Motor neuron (in vitro differentiated cells): ENCODE measurements around the gene AOPEP. TPM values are rescaled to one million over a fixed set of nuclear protein-coding genes. Genes with fewer than 3 reads are reported as not detected.
A peak's percentile ranks its signal among the peaks of the same experiment; 100 is the strongest.
"Not testable (repeated sequence)": the region's sequence is repeated elsewhere in the genome, so short reads cannot be mapped to it uniquely, and the experiment has no call there.

ENCODE experiments used
- ATAC-seq, 8 experiments: fragments of 200-7000 bp; cut with Tn5 transposase; replicated peaks in 6 of 8; 2 replicates each; pipeline ENCODE4 v1.8.0; 2021; ENCODE audit warnings: mild to moderate bottlenecking in 8 of 8, moderate library complexity in 8 of 8
- H3K27ac ChIP-seq, 2 donors: fragments of 250-450 bp; sonication (Bioruptor Pico); 2 replicates each; pipeline ENCODE4 v1.9.0; 2021; ENCODE audit warnings: antibody characterized with exemption in 2 of 2, mild to moderate bottlenecking in 2 of 2, moderate library complexity in 1 of 2
- H3K4me1 ChIP-seq, 2 donors: fragments of 250-450 bp; sonication (Bioruptor Pico); replicated peaks in 1 of 2; 2 replicates each; pipeline ENCODE4 v1.6.1; 2021; ENCODE audit warnings: antibody characterized with exemption in 2 of 2, mild to moderate bottlenecking in 2 of 2, moderate library complexity in 1 of 2
- H3K4me3 ChIP-seq, 5 donors: fragments of 250-450 bp; sonication (Bioruptor Pico); 2 replicates each; pipeline ENCODE4 v1.9.0; 2021; ENCODE audit warnings: antibody characterized with exemption in 5 of 5, mild to moderate bottlenecking in 5 of 5, moderate library complexity in 4 of 5
- WGBS, 10 experiments: fragments of 450-650 bp; shearing (Covaris generic); methylation state at CpG; one replicate each; pipeline ENCODE4 v1.0.0; 2022; 5-methylcytosine and 5-hydroxymethylcytosine counted together
- in situ Hi-C, 9 experiments: fragments of 400-800 bp; cut with MboI; loops; one replicate each; pipeline ENCODE4 v1.15.0; 2021; ENCODE audit warnings: low sequenced_read_pairs in 9 of 9, low pct_unique_long_range_greater_than_20kb in 2 of 9; ENCODE audit not compliant: unreplicated experiment in 9 of 9
- total RNA-seq, 8 experiments: library from RNA; unstranded; fragments of 300-600 nt; gene quantifications; 2 replicates each; pipeline versions ENCODE4 v1.2.3 to v1.2.4, GENCODE V29; 2022

AOPEP gene
- total RNA-seq, 8 experiments from 2014 or later, result 8.0 to 152 (median 16.8) TPM

- peak in 2 of 8 experiments; percentile 12 to 71 for ATAC-seq
- in situ Hi-C loops, result no loop called here
- no peak overlapping the region for H3K4me3 ChIP-seq
- WGBS, 10 experiments, result 50 to 100% (median 84%) methylated on average over 2 to 8 of the region's 8 CpGs
- H3K4me1 ChIP-seq, result peaks cover 26 to 38% of the 10 kb centered on the region in 2 donors
- H3K27ac ChIP-seq, result no peak overlapping the region
Observed at GRCh38 chr9:94952565-94953373, 226.3 kb downstream of the AOPEP start.

DNA sequence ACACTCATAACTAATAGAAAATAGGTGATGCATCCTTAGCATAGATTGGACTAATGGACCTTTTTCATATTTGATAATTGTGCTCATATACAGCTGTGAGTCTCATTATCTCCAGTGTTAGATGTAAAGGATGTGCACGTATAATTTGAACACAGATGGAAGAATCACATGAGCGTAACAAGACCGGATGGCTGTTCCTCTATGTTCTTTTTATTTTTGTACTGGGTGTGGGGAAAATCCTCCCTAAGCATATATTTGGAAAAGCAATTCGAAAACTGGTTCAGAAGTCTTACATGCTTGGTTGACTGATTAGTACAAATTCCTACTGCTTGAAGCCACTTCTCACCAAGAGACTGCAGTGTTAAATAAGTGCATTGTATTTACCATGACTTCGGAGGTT, 230.2 kb downstream of the AOPEP start:
- Histone ChIP-seq H3K4me3 (no peak overlapping the region), H3K27ac (no peak overlapping the region), H3K4me1 (peaks cover 0 to 8% of the 10 kb centered on the region in 2 donors)
- ATAC-seq, result no peak
- in situ Hi-C loops, result no loop called here
- WGBS, 10 experiments, result 81 to 100% (median 95%) methylated on average over 2 to 5 of the region's 5 CpGs

GRCh38 chr9:94960964-94961363, 234.5 kb downstream of the AOPEP start:
- in situ Hi-C loops, result no loop called here
- WGBS, 10 experiments, result 87 to 100% (median 100%) methylated on average over 1 to 5 of the region's 5 CpGs; no CpG with 5 or more reads in 5 of the 10 experiments
- H3K4me1 ChIP-seq, result no peaks in the 10 kb centered on the region
- H3K4me3 ChIP-seq, result no peak overlapping the region
- no peak for ATAC-seq
- no peak overlapping the region for H3K27ac ChIP-seq

DNA sequence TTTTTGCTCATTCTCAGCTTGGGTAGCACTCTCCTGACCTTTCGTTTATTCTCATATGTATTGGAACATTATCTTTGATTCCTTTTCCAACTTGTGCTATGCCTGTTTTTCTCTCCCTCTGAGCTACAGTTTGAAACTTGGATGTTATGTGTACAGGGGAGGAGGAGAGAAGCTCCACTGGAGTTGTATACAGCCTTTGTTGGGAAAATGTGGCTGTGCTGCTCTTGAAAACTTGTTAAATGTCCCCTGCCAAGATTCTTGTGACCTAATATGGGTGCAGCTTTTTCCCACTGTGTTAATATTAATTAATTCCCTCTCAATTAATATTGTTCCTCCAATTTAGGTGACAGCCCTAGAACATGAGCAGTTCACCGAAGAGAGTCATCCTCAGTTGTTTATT, 235.4 kb downstream of the AOPEP start:
- Histone ChIP-seq H3K4me3 (no peak overlapping the region), H3K27ac (no peak overlapping the region), H3K4me1 (no peaks in the 10 kb centered on the region)
- 90 to 100% (median 100%) methylated on average over 1 to 2 of the region's 2 CpGs for WGBS, 10 experiments
- in situ Hi-C loops, result no loop called here
- no peak for ATAC-seq

DNA sequence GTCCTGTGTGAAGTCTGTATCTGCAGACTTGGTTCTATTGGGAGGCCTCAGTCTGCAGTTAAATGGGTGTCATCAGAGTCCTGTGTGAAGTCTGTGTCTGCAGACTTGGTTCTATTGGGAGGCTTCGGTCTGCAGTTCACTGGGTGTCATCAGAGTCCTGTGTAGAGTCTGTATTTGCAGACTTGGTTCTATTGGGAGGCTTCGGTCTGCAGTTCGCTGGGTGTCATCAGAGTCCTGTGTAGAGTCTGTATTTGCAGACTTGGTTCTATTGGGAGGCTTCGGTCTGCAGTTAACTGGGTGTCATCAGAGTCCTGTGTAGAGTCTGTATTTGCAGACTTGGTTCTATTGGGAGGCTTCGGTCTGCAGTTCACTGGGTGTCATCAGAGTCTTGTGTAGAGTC, 239.1 kb downstream of the AOPEP start:
- H3K4me1 ChIP-seq, H3K4me3 ChIP-seq, in situ Hi-C loops, ATAC-seq, H3K27ac ChIP-seq: not testable (repeated sequence)
- 100% methylated on average over 1 to 3 of the region's 5 CpGs; no CpG with 5 or more reads in 6 of the 10 experiments for WGBS, 10 experiments

- H3K4me1 ChIP-seq, H3K27ac ChIP-seq, ATAC-seq, in situ Hi-C loops, H3K4me3 ChIP-seq: not testable (repeated sequence)
- 100% methylated on average over 1 of the region's 3 CpGs; no CpG with 5 or more reads in 6 of the 10 experiments for WGBS, 10 experiments
Observed at GRCh38 chr9:94966046-94966445, 239.5 kb downstream of the AOPEP start.

DNA sequence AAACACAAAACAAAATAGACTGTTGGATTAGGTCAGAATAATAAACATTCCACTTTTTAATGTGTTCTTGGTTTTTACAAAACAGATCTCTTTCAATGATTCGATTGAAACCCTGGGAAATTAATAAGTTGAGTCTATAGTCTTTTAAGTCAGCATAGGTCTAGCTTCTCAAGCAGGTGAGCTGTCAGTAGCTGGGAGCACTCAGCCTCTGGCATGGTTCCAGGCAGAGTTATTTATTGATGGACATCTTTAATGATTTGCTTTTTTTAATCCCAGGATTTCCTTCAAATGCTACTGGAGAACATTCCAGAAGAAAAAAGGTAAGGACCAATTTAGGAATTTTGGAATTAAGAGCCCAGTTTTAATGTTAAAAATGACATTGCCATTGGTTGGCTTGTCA, 241.0 kb downstream of the AOPEP start:
- H3K4me3 ChIP-seq, result no peak overlapping the region
- in situ Hi-C loops, result no loop called here
- H3K4me1 ChIP-seq, result peaks cover 6 to 12% of the 10 kb centered on the region in 2 donors
- WGBS, 10 experiments, result 60 to 100% (median 83%) methylated on average over 1 of the region's 1 CpG; no CpG with 5 or more reads in 3 of the 10 experiments
- no peak overlapping the region for H3K27ac ChIP-seq
- no peak for ATAC-seq

GRCh38 chr9:94971378-94972131, 245.1 kb downstream of the AOPEP start:
- H3K4me3 ChIP-seq, result no peak overlapping the region
- H3K4me1 ChIP-seq, result peaks cover 12% of the 10 kb centered on the region in 2 donors
- 0 to 100% (median 87%) methylated on average over 1 to 11 of the region's 13 CpGs; no CpG with 5 or more reads in 2 of the 10 experiments for WGBS, 10 experiments
- in situ Hi-C loops, result no loop called here
- no peak overlapping the region for H3K27ac ChIP-seq
- ATAC-seq, result peak in 7 of 8 experiments; percentile 19 to 63 (median 42)

- H3K27ac ChIP-seq, result no peak overlapping the region
- H3K4me3 ChIP-seq, result no peak overlapping the region
- in situ Hi-C loops, result no loop called here
- WGBS, 10 experiments, result 40 to 91% (median 71%) methylated on average over 1 to 11 of the region's 11 CpGs; no CpG with 5 or more reads in 1 of the 10 experiments
- peaks cover 12% of the 10 kb centered on the region in 2 donors for H3K4me1 ChIP-seq
- ATAC-seq, result peak in 6 of 8 experiments; percentile 13 to 86 (median 63)
Observed at GRCh38 chr9:94973451-94973941, 247.0 kb downstream of the AOPEP start.

DNA sequence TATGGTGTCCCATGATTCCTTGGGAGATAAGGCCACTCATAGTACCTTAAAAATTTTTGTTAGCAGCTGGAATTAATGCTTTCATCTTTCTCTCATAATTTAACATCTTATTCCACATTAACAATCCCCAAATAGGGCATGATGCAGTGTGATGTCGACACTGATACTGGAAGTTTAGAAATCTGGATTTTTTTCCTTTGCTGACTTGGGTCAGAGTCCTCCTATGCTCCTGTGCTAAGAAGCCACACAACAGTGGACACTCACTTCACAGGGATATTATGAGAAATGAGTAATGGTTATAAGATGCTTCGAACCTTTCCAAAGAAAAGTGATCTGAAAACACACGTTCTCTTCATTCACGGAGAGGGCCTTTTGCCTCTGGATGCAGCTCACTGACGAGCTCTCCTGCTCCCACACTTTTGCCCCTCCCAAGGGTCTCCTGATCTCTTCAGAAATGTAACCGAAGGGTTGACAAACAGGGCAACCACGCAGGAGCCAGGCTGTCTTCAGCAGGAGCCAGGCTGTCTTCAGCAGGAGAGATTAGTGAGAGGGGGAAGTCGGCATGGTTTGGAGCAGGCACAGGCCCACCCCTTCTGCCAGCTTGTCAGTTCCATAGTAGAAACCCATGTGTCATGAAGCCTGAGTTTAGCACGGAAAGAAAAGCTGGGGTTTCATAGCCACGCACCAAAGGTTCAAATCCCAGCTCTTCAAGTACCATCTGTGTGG, 247.8 kb downstream of the AOPEP start:
- Histone ChIP-seq H3K4me3 (no peak overlapping the region), H3K27ac (no peak overlapping the region), H3K4me1 (peaks cover 12% of the 10 kb centered on the region in 2 donors)
- WGBS, 10 experiments, result 17 to 97% (median 88%) methylated on average over 1 to 8 of the region's 10 CpGs; no CpG with 5 or more reads in 1 of the 10 experiments
- no peak for ATAC-seq
- in situ Hi-C loops, result no loop called here

DNA sequence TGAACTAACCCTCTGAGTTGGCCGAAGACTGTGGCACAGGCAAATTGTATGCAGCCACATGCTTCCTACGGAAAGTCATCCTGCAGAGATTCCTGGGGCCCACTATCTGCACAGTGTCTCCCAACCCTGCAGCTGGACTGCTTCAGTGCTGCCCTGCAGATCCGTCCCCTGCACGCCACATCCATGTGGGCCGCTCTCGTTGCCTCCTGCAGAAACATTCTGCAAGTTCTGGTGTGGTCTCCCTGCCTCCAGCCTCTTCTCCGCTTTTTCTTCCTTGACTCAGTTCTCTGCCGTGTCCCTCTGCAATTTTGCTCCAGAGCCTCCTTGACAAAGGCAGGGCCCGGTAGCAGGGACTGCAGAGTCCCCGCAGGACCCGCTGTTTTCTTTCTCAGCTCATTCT, 249.0 kb downstream of the AOPEP start:
- no peak for ATAC-seq
- in situ Hi-C loops, result loop anchor here in 1 of 9 experiments (25.0 kb wide), 1 partner anchor 112 kb away; no protein-coding TSS in a partner anchor
- peaks cover 12% of the 10 kb centered on the region in 2 donors for H3K4me1 ChIP-seq

DNA sequence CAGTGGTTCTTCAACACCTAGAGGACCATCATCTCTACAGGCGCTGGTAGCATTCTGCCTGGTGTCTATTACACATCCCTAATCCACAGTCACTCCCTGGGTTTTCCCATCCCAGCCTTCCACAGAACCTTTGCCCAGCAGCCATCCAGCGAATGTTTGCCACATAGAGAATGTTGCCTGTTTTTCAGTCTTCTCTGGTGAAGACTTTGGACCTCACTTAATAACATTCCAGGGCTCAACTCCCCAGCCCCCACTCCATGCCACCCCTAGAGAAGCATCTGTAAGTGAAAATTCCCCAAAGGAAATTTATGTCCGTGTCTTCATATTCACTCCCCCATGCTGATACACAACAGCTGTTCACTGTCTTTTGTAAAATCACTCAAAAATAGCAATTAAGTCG, 249.6 kb downstream of the AOPEP start:
- no peak for ATAC-seq
- H3K27ac ChIP-seq, result no peak overlapping the region
- H3K4me1 ChIP-seq, result peaks cover 9 to 12% of the 10 kb centered on the region in 2 donors
- in situ Hi-C loops, result loop anchor here in 1 of 9 experiments (25.0 kb wide), 1 partner anchor 111 kb away; no protein-coding TSS in a partner anchor
- H3K4me3 ChIP-seq, result no peak overlapping the region
- 48 to 100% (median 93%) methylated on average over 1 to 4 of the region's 4 CpGs for WGBS, 10 experiments

More for the DNA sequence above, 249.0 kb downstream of the AOPEP start:
- H3K27ac ChIP-seq, result no peak overlapping the region
- WGBS, 10 experiments, result 67 to 100% (median 93%) methylated on average over 1 to 9 of the region's 11 CpGs; no CpG with 5 or more reads in 1 of the 10 experiments
- H3K4me3 ChIP-seq, result no peak overlapping the region
